HL-60 (cell line): ENCODE data around the gene RANBP3.

Experiments used
- DNase-seq, 2 experiments: peaks; one replicate each; pipeline ENCODE4 v3.0.0-alpha.2; 2010 to 2020; ENCODE audit warnings: low read depth in 1 of 2, low spot score in 1 of 2
- H3K27ac ChIP-seq: fragments of 250-450 bp; sonication (Bioruptor Pico); replicated peaks from 2 replicates; pipeline ENCODE4 v1.5.1; 2020; ENCODE audit warnings: mild to moderate bottlenecking, moderate library complexity
- H3K27me3 ChIP-seq: fragments of 250-450 bp; sonication (Bioruptor Pico); 2 replicates; pipeline ENCODE4 v1.5.1; 2021; ENCODE audit warnings: mild to moderate bottlenecking, moderate library complexity; ENCODE audit not compliant: insufficient read depth, poor library complexity, severe bottlenecking
- H3K4me3 ChIP-seq: replicated peaks from 2 replicates; pipeline ENCODE4 v1.5.1; 2011; ENCODE audit warnings: mild to moderate bottlenecking, control low read depth, low read length; ENCODE audit not compliant: insufficient read depth
- CTCF ChIP-seq: IDR thresholded peaks from one replicate; pipeline ENCODE4 v1.5.1; 2011; ENCODE audit warnings: low read length, control low read depth, inconsistent platforms; ENCODE audit not compliant: insufficient read depth
- GABPA ChIP-seq: IDR thresholded peaks from 2 replicates; pipeline ENCODE4 v1.6.1; 2012; ENCODE audit warnings: low read depth
- POLR2AphosphoS5 ChIP-seq: IDR thresholded peaks from 2 replicates; pipeline ENCODE4 v1.6.1; 2012; ENCODE audit warnings: low read depth
- REST ChIP-seq: IDR thresholded peaks from 2 replicates; pipeline ENCODE4 v1.6.1; 2012; ENCODE audit warnings: low read depth; ENCODE audit not compliant: insufficient replicate concordance
- SPI1 ChIP-seq: IDR thresholded peaks from 2 replicates; pipeline ENCODE4 v1.6.1; 2012; ENCODE audit warnings: low read depth, mild to moderate bottlenecking, borderline replicate concordance

RANBP3 gene

DNA sequence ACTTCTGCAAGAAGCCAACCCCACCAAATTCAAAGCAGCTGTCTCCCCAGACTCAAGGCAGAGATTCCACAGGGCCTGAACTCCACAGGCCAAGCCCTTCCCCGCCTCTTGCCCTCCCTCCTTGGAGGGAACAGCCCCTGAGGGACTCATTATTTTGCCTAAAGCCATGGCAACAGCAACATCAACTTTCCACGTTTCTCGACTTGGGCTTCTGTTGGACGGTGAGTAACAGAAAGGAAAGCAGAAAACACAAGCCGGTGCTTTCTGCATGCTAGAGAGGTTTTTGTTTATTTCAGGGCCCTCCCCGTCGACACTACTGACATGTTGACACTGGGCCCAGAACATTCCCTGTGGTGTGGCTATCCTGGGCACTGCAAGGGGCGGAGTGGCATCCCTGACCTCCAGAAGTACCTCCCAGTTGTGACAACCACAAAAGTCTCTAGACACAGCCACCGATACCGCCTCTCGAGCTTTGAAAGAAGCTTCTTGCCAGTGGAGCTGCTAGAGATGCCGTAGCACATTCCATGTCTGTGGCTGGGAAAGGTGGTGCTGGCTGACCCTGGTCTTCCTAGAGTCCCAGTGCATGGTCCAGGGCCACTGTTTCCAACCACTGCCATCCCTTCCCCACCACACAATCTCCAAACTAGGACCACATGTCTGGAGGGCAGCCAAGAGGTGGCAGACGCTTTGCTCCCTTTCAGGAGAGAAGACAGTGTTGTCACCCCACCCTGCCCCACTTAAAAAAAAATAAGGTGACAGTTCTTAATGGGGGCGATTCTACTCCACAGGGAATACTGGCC is 51.1 kb downstream of the RANBP3 start:
- DNase-seq: no peak
- no peak for TF ChIP-seq CTCF
- no peak for TF ChIP-seq GABPA
- TF ChIP-seq REST: no peak
- no peak for TF ChIP-seq POLR2AphosphoS5
- no peak for TF ChIP-seq SPI1
- Histone ChIP-seq H3K27ac (no peak overlapping the region), H3K27me3 (no peaks in the 10 kb centered on the region), H3K4me3 (no peak overlapping the region)

GRCh38 chr19:5925830-5926427 is 52.0 kb downstream of the RANBP3 start:
- no peak overlapping the region for H3K4me3 ChIP-seq
- no peak overlapping the region for H3K27ac ChIP-seq
- TF ChIP-seq CTCF (no peak), POLR2AphosphoS5 (no peak), REST (no peak), SPI1 (no peak), GABPA (no peak)
- no peaks in the 10 kb centered on the region for H3K27me3 ChIP-seq
- no peak for DNase-seq

- DNase-seq: no peak
- no peak overlapping the region for H3K4me3 ChIP-seq
- H3K27me3 ChIP-seq: no peaks in the 10 kb centered on the region
- TF ChIP-seq POLR2AphosphoS5 (no peak), SPI1 (no peak), CTCF (no peak), REST (no peak), GABPA (no peak)
- no peak overlapping the region for H3K27ac ChIP-seq
Measured at GRCh38 chr19:5923356-5923755, 54.6 kb downstream of the RANBP3 start.
